H1 (cell line): ENCODE data around the gene PLB1. TPM values are rescaled to one million over a fixed set of nuclear protein-coding genes. Genes with fewer than 3 reads are reported as not detected.

Experiments used
- CTCF ChIA-PET: fragments of 300-600 bp; sonication (Branson Sonifier 250); formaldehyde crosslinking; loops from one replicate; lab custom pipeline; 2021; ENCODE audit not compliant: partially characterized antibody; lab: Charles Lee
- POLR2A ChIA-PET: fragments of 300-600 bp; sonication (Branson Sonifier 250); formaldehyde crosslinking; loops from one replicate; lab custom pipeline; 2021; ENCODE audit warnings: inconsistent platforms; ENCODE audit not compliant: partially characterized antibody; lab: Charles Lee
- DNase-seq, 2 experiments: peaks; one replicate each; pipeline versions ENCODE4 v3.0.0 to v3.0.0-alpha.2; 2010 to 2022; ENCODE audit warnings: low spot score in 2 of 2, low read depth in 1 of 2, mixed read lengths in 1 of 2
- FAIRE-seq: peaks from 2 replicates; lab custom pipeline; 2011; peaks lifted over from hg19 to GRCh38; lab: Jason Lieb, UNC
- H2AFZ ChIP-seq: 2 replicates; pipeline ENCODE4 v1.8.1; 2012; ENCODE audit warnings: low read length, inconsistent platforms
- H2AK5ac ChIP-seq: 2 replicates; pipeline ENCODE4 v1.6.1; 2013; ENCODE audit warnings: low read depth, low read length
- H2BK120ac ChIP-seq: replicated peaks from 2 replicates; pipeline ENCODE3; 2013; ENCODE audit warnings: low read depth, low read length, inconsistent platforms
- H2BK12ac ChIP-seq: 2 replicates; pipeline ENCODE4 v1.6.1; 2013; ENCODE audit warnings: low read depth, low read length
- H2BK15ac ChIP-seq: 2 replicates; pipeline ENCODE4 v1.6.1; 2013; ENCODE audit warnings: low read length
- H2BK20ac ChIP-seq: 2 replicates; pipeline ENCODE4 v1.6.1; 2013; ENCODE audit warnings: low read length
- H2BK5ac ChIP-seq: 2 replicates; pipeline ENCODE4 v1.6.1; 2013; ENCODE audit warnings: low read depth, low read length
- H3K14ac ChIP-seq: 2 replicates; pipeline ENCODE4 v1.6.1; 2013; ENCODE audit warnings: inconsistent platforms; ENCODE audit not compliant: insufficient read length
- H3K18ac ChIP-seq: 2 replicates; pipeline ENCODE4 v1.6.1; 2013; ENCODE audit warnings: low read length; ENCODE audit errors: extremely low read depth
- H3K23ac ChIP-seq: 2 replicates; pipeline ENCODE4 v1.6.1; 2013; ENCODE audit warnings: inconsistent platforms; ENCODE audit not compliant: insufficient read length
- H3K23me2 ChIP-seq: 2 replicates; pipeline ENCODE4 v1.6.1; 2013; ENCODE audit warnings: low read depth, low read length
- H3K27ac ChIP-seq: 2 replicates; pipeline ENCODE4 v1.6.1; 2011; ENCODE audit warnings: low read depth, low read length, inconsistent platforms
- H3K27me3 ChIP-seq, 4 experiments: replicated peaks in 1 of 4; 1 replicate in 1 of 4; 2 replicates in 3 of 4; pipeline versions ENCODE4 v1.6.1 to v1.8.1; 2011 to 2013; ENCODE audit warnings: low read length in 3 of 4, mild to moderate bottlenecking in 3 of 4, inconsistent platforms in 2 of 4, mixed read lengths in 2 of 4, moderate library complexity in 1 of 4; ENCODE audit not compliant: control insufficient read depth in 3 of 4, insufficient read depth in 3 of 4; ENCODE audit errors: extremely low read depth in 1 of 4
- H3K36me3 ChIP-seq, 4 experiments: 2 replicates each; pipeline versions ENCODE4 v1.6.1 to v1.8.1; 2011 to 2013; ENCODE audit warnings: mild to moderate bottlenecking in 4 of 4, low read length in 3 of 4, moderate library complexity in 2 of 4, control low read depth in 1 of 4, inconsistent platforms in 1 of 4; ENCODE audit not compliant: insufficient read depth in 4 of 4, control insufficient read depth in 2 of 4
- H3K4ac ChIP-seq: replicated peaks from 2 replicates; pipeline ENCODE3; 2013; ENCODE audit warnings: low read length, low read depth, mixed read lengths, inconsistent platforms; ENCODE audit not compliant: insufficient read length
- H3K4me1 ChIP-seq, 4 experiments: replicated peaks in 1 of 4; 1 replicate in 1 of 4; 2 replicates in 3 of 4; pipeline versions ENCODE4 v1.6.1 to v1.8.1; 2011 to 2013; ENCODE audit warnings: low read length in 3 of 4, inconsistent platforms in 2 of 4, mixed read lengths in 1 of 4; ENCODE audit not compliant: insufficient read depth in 4 of 4, control insufficient read depth in 3 of 4
- H3K4me2 ChIP-seq, 2 experiments: 2 replicates each; pipeline versions ENCODE4 v1.6.1 to v1.8.1; 2011 to 2013; ENCODE audit warnings: low read depth in 2 of 2, low read length in 2 of 2, control low read depth in 1 of 2, inconsistent platforms in 1 of 2, mild to moderate bottlenecking in 1 of 2; ENCODE audit not compliant: insufficient read depth in 1 of 2
- H3K4me3 ChIP-seq, 4 experiments: fragments of 200-600, 300-600 bp in 1 of 4; sonication (generic), shearing (Covaris generic), sonication (Bioruptor Twin) in 1 of 4; 2 replicates each; pipeline versions ENCODE4 v1.5.1 to v1.8.1; 2011 to 2016; ENCODE audit warnings: low read length in 4 of 4, low read depth in 3 of 4, control low read depth in 2 of 4, inconsistent platforms in 2 of 4, mild to moderate bottlenecking in 2 of 4, mixed read lengths in 1 of 4, moderate library complexity in 1 of 4; ENCODE audit not compliant: insufficient read depth in 2 of 4; ENCODE audit errors: extremely low read depth in 1 of 4
- H3K56ac ChIP-seq: replicated peaks from 2 replicates; pipeline ENCODE3; 2013; ENCODE audit warnings: low read depth, mild to moderate bottlenecking, mixed read lengths, low read length, inconsistent platforms; ENCODE audit not compliant: insufficient read length
- H3K79me1 ChIP-seq: 2 replicates; pipeline ENCODE4 v1.6.1; 2013; ENCODE audit warnings: low read depth, low read length, control low read depth
- H3K79me2 ChIP-seq, 2 experiments: 2 replicates each; pipeline versions ENCODE4 v1.6.1 to v1.8.1; 2012 to 2013; ENCODE audit warnings: low read length in 2 of 2, mild to moderate bottlenecking in 2 of 2, inconsistent platforms in 1 of 2; ENCODE audit not compliant: insufficient read depth in 2 of 2, control insufficient read depth in 1 of 2
- H3K9ac ChIP-seq, 4 experiments: replicated peaks in 1 of 4; 1 replicate in 1 of 4; 2 replicates in 3 of 4; pipeline versions ENCODE4 v1.6.1 to v1.8.1; 2011 to 2013; ENCODE audit warnings: low read depth in 3 of 4, low read length in 3 of 4, control low read depth in 2 of 4, mild to moderate bottlenecking in 2 of 4, moderate library complexity in 2 of 4, inconsistent platforms in 1 of 4; ENCODE audit errors: extremely low read depth in 1 of 4
- H3K9me3 ChIP-seq, 2 experiments: 2 replicates each; pipeline versions ENCODE4 v1.6.1 to v1.8.1; 2012 to 2013; ENCODE audit warnings: mild to moderate bottlenecking in 2 of 2, moderate library complexity in 2 of 2, control low read depth in 1 of 2, inconsistent platforms in 1 of 2, low read depth in 1 of 2, low read length in 1 of 2, mixed read lengths in 1 of 2; ENCODE audit not compliant: insufficient read depth in 2 of 2
- H4K20me1 ChIP-seq, 2 experiments: replicated peaks in 1 of 2; 2 replicates each; pipeline versions ENCODE3 to v1.8.1; 2011 to 2013; ENCODE audit warnings: inconsistent platforms in 2 of 2, low read length in 2 of 2, mild to moderate bottlenecking in 1 of 2; ENCODE audit not compliant: insufficient read depth in 2 of 2, control insufficient read depth in 1 of 2
- H4K5ac ChIP-seq: 2 replicates; pipeline ENCODE4 v1.6.1; 2013; ENCODE audit warnings: low read length, low read depth, mixed read lengths, inconsistent platforms; ENCODE audit not compliant: insufficient read length
- H4K8ac ChIP-seq: 2 replicates; pipeline ENCODE4 v1.8.0; 2013; ENCODE audit warnings: mild to moderate bottlenecking, moderate library complexity, low read length, inconsistent platforms; ENCODE audit not compliant: insufficient read depth; ENCODE audit errors: extremely low read depth
- H4K91ac ChIP-seq: replicated peaks from 2 replicates; pipeline ENCODE3; 2013; ENCODE audit warnings: low read length, mixed read lengths, inconsistent platforms; ENCODE audit not compliant: insufficient read length
- CEBPB ChIP-seq: IDR thresholded peaks from 2 replicates; pipeline ENCODE4 v1.6.1; 2012; ENCODE audit warnings: low read depth, low read length
- EP300 ChIP-seq, 2 experiments: IDR thresholded peaks; 1 replicate in 1 of 2; 2 replicates in 1 of 2; pipeline ENCODE4 v1.6.1; 2011 to 2012; ENCODE audit warnings: low read depth in 2 of 2, low read length in 2 of 2, mild to moderate bottlenecking in 2 of 2, borderline replicate concordance in 1 of 2, inconsistent platforms in 1 of 2, moderate library complexity in 1 of 2
- HDAC6 ChIP-seq: IDR thresholded peaks from one replicate; pipeline ENCODE4 v1.7.1; 2012; ENCODE audit warnings: low read depth, mild to moderate bottlenecking, inconsistent platforms, low read length, moderate library complexity
- KDM1A ChIP-seq: fragments of 200-600, 300-600 bp; sonication (generic); IDR thresholded peaks from 2 replicates; pipeline ENCODE4 v1.7.1; 2016; ENCODE audit warnings: mild to moderate bottlenecking, low read length, borderline replicate concordance
- TAF1 ChIP-seq: IDR thresholded peaks from 2 replicates; pipeline ENCODE4 v1.6.1; 2011; ENCODE audit warnings: mild to moderate bottlenecking, low read depth, low read length
- TBP ChIP-seq: IDR thresholded peaks from 2 replicates; pipeline ENCODE4 v1.6.1; 2011; ENCODE audit warnings: low read depth, low read length, improper control_type of control experiment
- WGBS, 2 experiments: shearing (Covaris generic) in 1 of 2; methylation state at CpG; one replicate each; pipeline versions ENCODE4 v1.1.6 to v1.1.7; 2013 to 2015; ENCODE audit warnings: low lambda C conversion rate in 2 of 2, mixed read lengths in 2 of 2, inconsistent platforms in 1 of 2, low coverage in 1 of 2, missing lambda C conversion rate in 1 of 2; ENCODE audit not compliant: insufficient replicate concordance in 2 of 2, insufficient coverage in 1 of 2, insufficient read length in 1 of 2; ENCODE audit errors: extremely low coverage in 1 of 2, missing lambda C conversion rate in 1 of 2; 5-methylcytosine and 5-hydroxymethylcytosine counted together
- polyA plus RNA-seq, 7 experiments: library from polyadenylated mRNA; depleted of rRNA in 3 of 7; stranded (reverse) in 5 of 7; unstranded in 2 of 7; fragments of >200 nt in 5 of 7; fragments of 200-250 nt in 2 of 7; gene quantifications; 1 replicate in 5 of 7; 2 replicates in 1 of 7; 4 replicates in 1 of 7; pipeline versions ENCODE4 v1.2.1 to v1.2.3, GENCODE V29; 2011 to 2013; ENCODE audit warnings: missing spikeins in 2 of 7, mixed read lengths in 2 of 7
- total RNA-seq: library from RNA; stranded (reverse); fragmentation: NEBNext Ultra II Directional; extraction: Animal tissue kit (Norgen Biotek cat#: 25700); gene quantifications from 2 replicates; pipeline ENCODE4 v1.2.1, GENCODE V29; 2021

PLB1 gene
- total and polyA plus RNA-seq, 2 of the 8 experiments (the other 6 are each of a cell fraction or from before 2014, with no cell fraction given), result 0.20 to 0.36 TPM

DNA sequence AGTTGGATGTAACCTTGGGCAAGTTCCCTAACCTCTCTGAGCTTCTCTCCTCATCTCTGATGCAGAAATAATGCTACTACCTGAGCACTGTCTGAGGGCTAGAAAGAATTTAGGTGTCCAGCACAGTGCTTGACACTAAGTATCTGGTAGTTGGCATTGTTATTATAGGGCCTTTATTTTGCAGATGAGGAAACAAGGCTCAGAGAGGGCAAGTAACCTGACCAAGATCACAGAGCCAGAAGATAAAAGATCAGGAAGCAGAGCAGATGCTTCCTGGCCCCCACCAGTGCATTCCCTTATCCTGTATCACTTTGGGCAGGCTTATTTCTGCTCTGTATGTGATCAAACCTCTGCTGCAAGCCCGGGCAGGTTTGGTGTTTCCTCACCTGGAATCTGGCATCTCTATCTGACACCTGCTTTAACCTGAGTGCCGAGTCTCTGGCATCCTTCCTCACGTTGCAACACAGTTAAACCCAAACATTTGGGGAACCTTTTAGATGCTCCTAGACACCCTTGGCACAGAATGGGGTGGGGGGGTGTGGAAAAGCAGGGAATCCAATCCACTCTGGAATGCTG is 69.9 kb downstream of the PLB1 start:
- Histone ChIP-seq H4K8ac (no peak overlapping the region), H3K56ac (no peak overlapping the region), H3K9ac (no peak overlapping the region), H3K79me1 (no peaks in the 10 kb centered on the region), H2BK12ac (no peak overlapping the region), H3K9me3 (no peaks in the 10 kb centered on the region), H3K4me2 (peak overlapping the region; percentile 50 to 74; a peak in 3 of 4 replicates), H3K23me2 (no peaks in the 10 kb centered on the region; the same call in 1 of the 2 replicates), H3K23ac (no peak overlapping the region), H3K4ac (no peak overlapping the region), H3K14ac (no peak overlapping the region), H2BK15ac (no peak overlapping the region; the same call in 1 of the 2 replicates), H2AFZ (peak overlapping the region; percentile 99), H2BK5ac (no peak overlapping the region), H4K91ac (no peak overlapping the region), H2AK5ac (no peak overlapping the region), H3K27me3 (peaks cover 0 to 5% (median 1%) of the 10 kb centered on the region in 4 experiments; a peak in 1 of 7 replicates), H2BK120ac (no peak overlapping the region), H3K79me2 (no peaks in the 10 kb centered on the region), H3K4me1 (no peaks in the 10 kb centered on the region; a peak in 1 of 7 replicates), H3K18ac (no peak overlapping the region), H2BK20ac (no peak overlapping the region), H3K36me3 (no peaks in the 10 kb centered on the region), H3K4me3 (peak overlapping the region; percentile 37 to 72 (median 54); a peak in 4 of 8 replicates), H4K20me1 (no peaks in the 10 kb centered on the region), H4K5ac (no peak overlapping the region), H3K27ac (no peak overlapping the region)
- TF ChIP-seq EP300 (IDR thresholded peaks at IDR 0.05; ENCODE audit: borderline replicate concordance in 1 of 2, low read depth in 2 of 2, low read length in 2 of 2) (no peak), TAF1 (0 out of 2 replicates have a peak, but pooled peaks have one; percentile 0), KDM1A (peak; percentile 76; the same call in 1 of the 2 replicates), TBP (no peak), CEBPB (no peak), HDAC6 (no peak)
- CTCF ChIA-PET, result interaction anchor here (0.6 to 7.0 kb wide), 23 partner anchors 7 to 304 kb away, joined by 3 to 55 read pairs (median 4); partner anchors contain the start of gene TRMT61B
- DNase-seq (no peak), FAIRE-seq (no peak)
- WGBS, 2 experiments, result 57% methylated on average over 3 of the region's 3 CpGs; no CpG with 5 or more reads in 1 of the 2 experiments
- POLR2A ChIA-PET, result interaction anchor here (0.9 to 1.1 kb wide), 2 partner anchors 9 to 186 kb away, joined by 3 read pairs; partner anchors contain the start of gene PPP1CB
